SK-N-MC (cell line): ENCODE data around the gene EGFR.

ENCODE experiments used
- DNase-seq: peaks from one replicate; pipeline ENCODE4 v3.0.0-alpha.2; 2011; ENCODE audit warnings: low read depth, low spot score
- H3K27ac ChIP-seq: fragments of 200-600 bp; sonication (generic); 2 replicates; pipeline ENCODE4 v1.5.1; 2016; ENCODE audit warnings: mixed run types
- H3K36me3 ChIP-seq: fragments of 200-600 bp; sonication (generic); 2 replicates; pipeline ENCODE4 v1.6.1; 2017; ENCODE audit warnings: antibody characterized with exemption, low read length, mixed read lengths; ENCODE audit not compliant: insufficient read depth
- H3K4me3 ChIP-seq: fragments of 200-600 bp; sonication (generic); 2 replicates; pipeline ENCODE4 v1.5.1; 2016
- H3K9ac ChIP-seq: fragments of 200-600 bp; sonication (generic); 2 replicates; pipeline ENCODE4 v1.8.0; 2017; ENCODE audit warnings: mixed run types, mixed read lengths; ENCODE audit not compliant: insufficient read length
- H3K9me3 ChIP-seq: fragments of 200-600 bp; sonication (generic); 2 replicates; pipeline ENCODE4 v1.6.1; 2017; ENCODE audit warnings: low read depth, mild to moderate bottlenecking, antibody characterized with exemption, low read length, moderate library complexity, mixed read lengths
- EZH2 ChIP-seq: fragments of 200-600 bp; sonication (generic); IDR thresholded peaks from one replicate; pipeline ENCODE4 v1.6.1; 2017; ENCODE audit warnings: antibody characterized with exemption
- FOXP2 ChIP-seq: optimal IDR thresholded peaks from 2 replicates; pipeline ENCODE3; 2011; ENCODE audit warnings: mild to moderate bottlenecking, moderate library complexity; ENCODE audit not compliant: insufficient read depth; ENCODE audit errors: extremely low read length, control extremely low read depth
- POLR2AphosphoS5 ChIP-seq: IDR thresholded peaks from 2 replicates; pipeline ENCODE4 v1.6.1; 2012; ENCODE audit warnings: mild to moderate bottlenecking, low read depth, low read length, borderline replicate concordance

EGFR gene

GRCh38 chr7:55036950-55037736 is 18.3 kb downstream of the EGFR start:
- no peak for TF ChIP-seq FOXP2
- no peak for TF ChIP-seq EZH2
- no peak for DNase-seq
- H3K9ac ChIP-seq = no peak overlapping the region
- H3K27ac ChIP-seq = no peak overlapping the region
- no peaks in the 10 kb centered on the region for H3K9me3 ChIP-seq
- no peaks in the 10 kb centered on the region for H3K36me3 ChIP-seq
- H3K4me3 ChIP-seq = no peak overlapping the region

GRCh38 chr7:55043691-55044370 is 25.0 kb downstream of the EGFR start:
- Histone ChIP-seq H3K36me3 (no peaks in the 10 kb centered on the region), H3K4me3 (no peak overlapping the region), H3K9ac (no peak overlapping the region), H3K27ac (no peak overlapping the region), H3K9me3 (no peaks in the 10 kb centered on the region)
- no peak for DNase-seq
- no peak for TF ChIP-seq EZH2
- TF ChIP-seq POLR2AphosphoS5 = no peak
- no peak for TF ChIP-seq FOXP2

- no peak for DNase-seq
- no peak overlapping the region for H3K9ac ChIP-seq
- no peak overlapping the region for H3K27ac ChIP-seq
- H3K36me3 ChIP-seq = no peaks in the 10 kb centered on the region
- H3K4me3 ChIP-seq = no peak overlapping the region
- TF ChIP-seq FOXP2 (no peak), EZH2 (no peak), POLR2AphosphoS5 (no peak)
- H3K9me3 ChIP-seq = no peaks in the 10 kb centered on the region
Measured at GRCh38 chr7:55044371-55044717, 25.5 kb downstream of the EGFR start.

- no peak for DNase-seq
- Histone ChIP-seq H3K36me3 (no peaks in the 10 kb centered on the region), H3K9ac (no peak overlapping the region), H3K27ac (no peak overlapping the region), H3K4me3 (no peak overlapping the region), H3K9me3 (no peaks in the 10 kb centered on the region)
- TF ChIP-seq FOXP2 = no peak
- no peak for TF ChIP-seq POLR2AphosphoS5
- no peak for TF ChIP-seq EZH2
Measured at GRCh38 chr7:55044791-55045190, 26.0 kb downstream of the EGFR start.

- no peak overlapping the region for H3K27ac ChIP-seq
- H3K4me3 ChIP-seq = no peak overlapping the region
- DNase-seq = no peak
- H3K9ac ChIP-seq = no peak overlapping the region
- H3K36me3 ChIP-seq = no peaks in the 10 kb centered on the region
- no peak for TF ChIP-seq EZH2
- no peak for TF ChIP-seq FOXP2
- TF ChIP-seq POLR2AphosphoS5 = no peak
- no peaks in the 10 kb centered on the region for H3K9me3 ChIP-seq
Measured at GRCh38 chr7:55046582-55047342, 27.9 kb downstream of the EGFR start.

GRCh38 chr7:55048221-55048859 is 29.5 kb downstream of the EGFR start:
- TF ChIP-seq POLR2AphosphoS5 (no peak), EZH2 (no peak), FOXP2 (no peak)
- Histone ChIP-seq H3K27ac (no peak overlapping the region), H3K4me3 (no peak overlapping the region), H3K36me3 (no peaks in the 10 kb centered on the region), H3K9ac (no peak overlapping the region), H3K9me3 (no peaks in the 10 kb centered on the region)
- DNase-seq = no peak

GRCh38 chr7:55050281-55050680 is 31.5 kb downstream of the EGFR start:
- no peaks in the 10 kb centered on the region for H3K9me3 ChIP-seq
- H3K4me3 ChIP-seq = no peak overlapping the region
- no peak for TF ChIP-seq FOXP2
- no peak for TF ChIP-seq EZH2
- TF ChIP-seq POLR2AphosphoS5 = no peak
- H3K36me3 ChIP-seq = no peaks in the 10 kb centered on the region
- no peak overlapping the region for H3K9ac ChIP-seq
- H3K27ac ChIP-seq = no peak overlapping the region
- DNase-seq = no peak

GRCh38 chr7:55052081-55052480 is 33.3 kb downstream of the EGFR start:
- TF ChIP-seq FOXP2 = no peak
- TF ChIP-seq EZH2 = no peak
- no peak for TF ChIP-seq POLR2AphosphoS5
- H3K4me3 ChIP-seq = no peak overlapping the region
- no peaks in the 10 kb centered on the region for H3K9me3 ChIP-seq
- H3K36me3 ChIP-seq = no peaks in the 10 kb centered on the region
- no peak overlapping the region for H3K27ac ChIP-seq
- no peak for DNase-seq
- no peak overlapping the region for H3K9ac ChIP-seq

GRCh38 chr7:55052741-55053427 is 34.1 kb downstream of the EGFR start:
- no peak overlapping the region for H3K9ac ChIP-seq
- no peak overlapping the region for H3K4me3 ChIP-seq
- no peaks in the 10 kb centered on the region for H3K36me3 ChIP-seq
- no peak for DNase-seq
- H3K9me3 ChIP-seq = no peaks in the 10 kb centered on the region
- no peak overlapping the region for H3K27ac ChIP-seq
- TF ChIP-seq POLR2AphosphoS5 = no peak
